GM12865 (cell line): Measurements from ENCODE around the gene ITGB6.

ENCODE experiments used
- DNase-seq: peaks from one replicate; pipeline ENCODE4 v3.0.0; 2010; ENCODE audit warnings: low read depth
- H3K4me3 ChIP-seq: 2 replicates; pipeline ENCODE4 v1.5.1; 2011; ENCODE audit warnings: mild to moderate bottlenecking, low read depth, low read length, control low read depth
- CTCF ChIP-seq: IDR thresholded peaks from 2 replicates; pipeline ENCODE4 v1.5.1; 2011; ENCODE audit warnings: low read length, control low read depth, low read depth, inconsistent platforms; ENCODE audit not compliant: insufficient read depth; ENCODE audit errors: missing control alignments

Gene ITGB6

GRCh38 chr2:160104115-160104514, 96.0 kb downstream of the ITGB6 start:
- H3K4me3 ChIP-seq, result no peak overlapping the region
- no peak for DNase-seq
- TF ChIP-seq CTCF, result no peak

DNA sequence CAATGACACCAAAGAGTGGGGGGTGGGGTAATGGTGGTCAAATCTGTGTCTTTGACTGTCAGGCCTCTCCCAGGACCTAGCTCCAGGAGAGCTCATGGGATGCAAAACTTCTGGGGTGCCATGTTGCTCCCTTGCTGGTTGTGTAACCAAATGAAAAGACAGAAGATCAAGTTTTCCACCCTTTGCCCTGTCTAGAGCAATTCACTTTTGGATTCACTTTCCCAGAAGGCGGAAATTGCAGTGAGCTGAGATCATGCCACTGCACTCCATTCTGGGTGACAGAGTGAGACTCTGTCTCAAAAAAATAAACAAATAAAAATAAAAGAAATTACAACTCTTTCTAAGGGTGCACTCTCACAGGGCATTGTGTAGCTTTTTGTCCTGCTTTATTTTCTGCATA, 102.7 kb downstream of the ITGB6 start:
- no peak overlapping the region for H3K4me3 ChIP-seq
- no peak for DNase-seq
- TF ChIP-seq CTCF, result no peak

DNA sequence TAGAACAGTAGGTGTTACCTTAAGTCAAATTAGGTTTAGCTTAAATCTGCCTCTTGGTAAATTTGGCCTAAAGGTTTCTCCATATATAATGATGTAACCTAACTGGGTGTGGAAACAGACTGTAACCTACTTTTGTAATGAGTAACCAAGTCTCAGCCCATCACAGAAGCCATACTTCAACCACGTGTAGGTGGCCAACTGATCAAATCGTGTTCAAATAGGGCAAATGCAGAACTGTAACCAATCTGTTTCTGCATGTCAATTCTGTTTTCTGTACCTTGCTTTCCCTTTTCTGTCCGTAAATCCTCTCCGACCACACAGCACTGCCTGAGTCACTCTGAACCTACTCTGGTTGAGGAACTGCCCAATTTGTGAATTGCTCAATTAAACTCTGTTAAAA, 103.7 kb downstream of the ITGB6 start:
- H3K4me3 ChIP-seq, result no peak overlapping the region
- DNase-seq, result peak; percentile 9
- no peak for TF ChIP-seq CTCF

DNA sequence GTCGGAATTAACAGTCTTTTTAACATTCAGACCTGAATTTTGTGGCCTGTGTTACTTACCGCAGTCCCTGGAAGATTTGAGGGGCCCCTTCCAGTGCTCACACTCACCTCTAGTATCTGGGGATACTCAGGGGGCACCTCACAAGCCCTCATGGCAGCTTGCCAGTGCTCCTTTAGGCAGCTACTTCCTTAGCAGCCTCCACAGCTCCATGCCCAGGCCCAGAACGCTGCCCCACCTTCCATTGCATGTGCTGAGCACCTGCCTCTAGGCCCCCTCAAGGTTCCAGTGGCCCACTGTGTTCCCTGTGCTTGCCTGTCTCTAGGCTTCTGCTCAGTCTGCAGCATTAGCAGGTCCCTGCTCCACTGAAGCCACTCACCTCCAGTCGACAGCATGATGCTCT, 107.6 kb downstream of the ITGB6 start:
- H3K4me3 ChIP-seq, result no peak overlapping the region
- no peak for TF ChIP-seq CTCF
- no peak for DNase-seq

- DNase-seq, result no peak
- TF ChIP-seq CTCF, result no peak
- H3K4me3 ChIP-seq, result no peak overlapping the region
Observed at GRCh38 chr2:160091381-160091780, 108.7 kb downstream of the ITGB6 start.

DNA sequence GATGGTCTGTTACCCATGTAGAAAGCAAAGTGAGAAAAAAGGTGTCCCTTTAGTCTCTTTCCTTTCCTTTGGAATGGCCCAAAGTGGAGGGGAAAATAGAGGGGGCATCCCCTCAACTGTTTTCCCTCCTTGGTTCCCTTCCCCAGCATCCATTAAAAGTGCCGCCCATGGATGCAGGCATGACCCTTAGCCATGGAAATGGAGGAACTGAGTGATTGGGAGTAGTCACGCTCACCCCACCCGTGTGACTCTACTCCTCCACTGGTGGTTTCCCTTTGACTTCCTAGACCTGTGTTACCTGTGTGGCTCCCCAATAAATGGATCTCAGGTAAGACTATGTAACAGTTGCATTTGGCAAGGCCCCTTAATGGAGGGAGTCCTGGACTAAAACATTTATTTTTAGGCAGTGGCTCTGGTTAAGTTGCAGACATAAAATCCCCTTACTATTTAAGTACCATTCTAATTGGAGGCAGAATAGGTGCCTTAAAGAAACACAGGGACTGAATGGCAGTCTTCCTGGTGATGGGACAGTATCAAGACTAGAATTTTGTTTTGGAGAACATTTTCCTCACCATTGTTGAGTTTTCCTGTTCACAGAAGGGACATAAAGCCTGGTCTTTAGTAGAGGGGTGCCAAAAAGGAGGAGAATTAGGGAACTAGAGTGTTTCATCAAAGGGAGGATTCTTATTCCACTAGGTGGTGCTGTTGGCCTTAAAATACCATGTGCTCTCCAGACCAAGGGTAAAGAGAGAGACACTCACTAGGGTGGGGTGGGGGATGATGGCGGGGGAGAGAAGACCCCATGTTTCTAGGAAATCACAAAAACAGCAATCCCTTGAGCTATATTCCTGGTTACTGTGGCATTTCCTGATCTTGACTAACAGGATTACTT, 112.0 kb downstream of the ITGB6 start:
- no peak overlapping the region for H3K4me3 ChIP-seq
- peak; percentile 29 for DNase-seq
- TF ChIP-seq CTCF, result no peak

GRCh38 chr2:160085662-160086061, 114.4 kb downstream of the ITGB6 start:
- H3K4me3 ChIP-seq, result no peak overlapping the region
- no peak for DNase-seq
- peak; percentile 16 for TF ChIP-seq CTCF
